RWPE1 (cell line): ENCODE data around the gene WWOX.

ENCODE experiments used
- CTCF ChIA-PET: fragments of 350-600 bp; sonication (Branson Sonifier 250); formaldehyde crosslinking; extraction: SDS; loops from one replicate; lab custom pipeline; 2021; lab: Yijun Ruan, JAX
- POLR2A ChIA-PET: fragments of 400-600 bp; formaldehyde crosslinking; extraction: SDS; loops from one replicate; lab custom pipeline; 2020; ENCODE audit warnings: antibody characterized with exemption; ENCODE audit not compliant: low non-redundant PET; lab: Yijun Ruan, JAX
- DNase-seq: peaks from one replicate; pipeline ENCODE4 v3.0.0; 2012; ENCODE audit warnings: low spot score
- H3K27ac ChIP-seq: fragments of 450-650 bp; 2 replicates; pipeline ENCODE4 v1.5.1; 2017
- CTCF ChIP-seq: fragments of 450-650 bp; conservative IDR thresholded peaks from 2 replicates; pipeline ENCODE4 v1.5.1; 2017; ENCODE audit warnings: low read depth, mild to moderate bottlenecking

Gene WWOX

GRCh38 chr16:79128706-79129105 lies 1029.3 kb downstream of the WWOX start:
- no peak for TF ChIP-seq CTCF
- ChIA-PET POLR2A (no interaction called here), CTCF (no interaction called here)
- DNase-seq = no peak
- H3K27ac ChIP-seq = no peak overlapping the region

DNA sequence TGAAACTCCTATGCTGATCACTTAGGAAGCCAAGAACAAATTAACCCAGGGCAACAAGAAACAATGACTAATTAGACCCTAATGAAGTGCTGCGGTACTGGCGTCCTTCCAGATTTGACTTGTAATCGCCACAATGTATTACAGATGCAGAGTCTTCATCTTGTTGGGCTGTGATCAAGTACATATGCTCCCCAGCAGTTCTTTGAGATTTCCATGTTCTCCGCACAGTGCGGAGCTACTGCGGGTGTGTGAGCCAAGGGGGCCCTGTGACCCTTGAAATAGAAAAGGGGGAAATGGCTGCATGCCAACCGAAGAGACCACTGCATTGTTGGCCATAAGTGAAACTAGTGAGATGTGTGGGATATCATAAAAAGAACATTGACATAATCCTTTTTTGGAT lies 1031.2 kb downstream of the WWOX start:
- TF ChIP-seq CTCF = no peak
- no peak for DNase-seq
- ChIA-PET POLR2A (no interaction called here), CTCF (no interaction called here)
- no peak overlapping the region for H3K27ac ChIP-seq

- TF ChIP-seq CTCF = no peak
- no peak for DNase-seq
- H3K27ac ChIP-seq = no peak overlapping the region
- POLR2A ChIA-PET = no interaction called here
- CTCF ChIA-PET = no interaction called here
Observed at GRCh38 chr16:79131321-79132075, 1032.0 kb downstream of the WWOX start.

- no peak for DNase-seq
- H3K27ac ChIP-seq = no peak overlapping the region
- no peak for TF ChIP-seq CTCF
- POLR2A ChIA-PET = no interaction called here
- CTCF ChIA-PET = interaction anchor here (0.7 kb wide), 1 partner anchor 8 kb away, joined by 3 read pairs; no protein-coding TSS in a partner anchor
Observed at GRCh38 chr16:79132701-79133100, 1033.2 kb downstream of the WWOX start.

DNA sequence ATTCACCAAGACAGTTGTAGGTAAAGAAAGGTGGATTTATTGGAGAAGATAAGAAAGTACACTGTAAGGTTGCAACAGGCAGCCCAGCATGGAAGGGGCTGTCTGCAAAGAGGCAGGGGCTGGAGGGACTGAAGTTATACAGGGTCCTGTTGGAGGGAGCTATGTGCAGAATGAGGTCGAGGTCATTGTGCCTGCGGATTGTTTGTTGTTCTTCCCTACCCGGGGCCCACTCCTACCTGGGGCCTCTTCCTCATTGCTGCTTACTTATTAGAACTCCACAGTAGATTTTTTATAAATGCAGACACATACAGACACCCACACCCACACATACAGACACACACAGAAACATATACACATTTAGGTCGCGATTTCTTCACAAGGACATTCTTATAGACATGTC lies 1034.8 kb downstream of the WWOX start:
- ChIA-PET POLR2A (no interaction called here), CTCF (no interaction called here)
- H3K27ac ChIP-seq = no peak overlapping the region
- no peak for TF ChIP-seq CTCF
- DNase-seq = no peak

DNA sequence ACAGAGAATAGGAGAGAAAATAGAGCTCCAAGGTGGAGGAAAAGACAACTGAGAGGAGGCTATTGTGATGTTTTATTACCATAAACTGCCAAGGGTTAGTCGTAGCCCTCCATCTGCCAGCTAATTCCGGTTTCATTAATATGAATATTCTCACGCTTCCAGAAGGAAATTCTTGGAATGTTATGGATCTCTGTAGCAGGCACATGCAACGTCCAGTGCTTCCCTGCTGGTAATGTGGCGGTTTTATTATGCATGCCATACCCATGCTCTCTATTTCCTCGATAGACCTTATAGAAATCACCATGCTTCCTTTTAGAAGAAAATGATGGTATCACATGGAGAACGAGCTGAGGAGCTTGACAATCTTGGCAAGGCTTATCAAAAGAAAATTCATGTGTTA lies 1037.5 kb downstream of the WWOX start:
- no peak for DNase-seq
- TF ChIP-seq CTCF = no peak
- no peak overlapping the region for H3K27ac ChIP-seq
- ChIA-PET POLR2A (no interaction called here), CTCF (interaction anchor here (0.7 kb wide), 1 partner anchor 446 kb away, joined by 4 read pairs; no protein-coding TSS in a partner anchor)
